GM15510 (cell line): ENCODE data around the gene ATL2.

ENCODE experiments used
- POLR2A ChIP-seq: IDR thresholded peaks from 3 replicates; pipeline ENCODE4 v1.6.1; 2011; ENCODE audit warnings: borderline replicate concordance; ENCODE audit not compliant: insufficient read length; ENCODE audit errors: extremely low read depth

ATL2 gene

GRCh38 chr2:38274286-38275276, 102.5 kb downstream of the ATL2 start:
- TF ChIP-seq POLR2A, result no peak

GRCh38 chr2:38271697-38272096, 105.4 kb downstream of the ATL2 start:
- no peak for TF ChIP-seq POLR2A

GRCh38 chr2:38269421-38269820, 107.7 kb downstream of the ATL2 start:
- no peak for TF ChIP-seq POLR2A

- TF ChIP-seq POLR2A, result no peak
These were observed 108.3 kb downstream of the ATL2 start for GRCh38 chr2:38268691-38269327.

GRCh38 chr2:38268001-38268400, 109.1 kb downstream of the ATL2 start:
- no peak for TF ChIP-seq POLR2A

- no peak for TF ChIP-seq POLR2A
These were observed 109.7 kb downstream of the ATL2 start for GRCh38 chr2:38267270-38267925.

- no peak for TF ChIP-seq POLR2A
These were observed 110.6 kb downstream of the ATL2 start for GRCh38 chr2:38266382-38267061.

- no peak for TF ChIP-seq POLR2A
These were observed 111.6 kb downstream of the ATL2 start for GRCh38 chr2:38265461-38265860.

- no peak for TF ChIP-seq POLR2A
These were observed 112.5 kb downstream of the ATL2 start for GRCh38 chr2:38264396-38265221.

GRCh38 chr2:38263293-38263692, 113.8 kb downstream of the ATL2 start:
- no peak for TF ChIP-seq POLR2A

GRCh38 chr2:38262069-38262871, 114.8 kb downstream of the ATL2 start:
- TF ChIP-seq POLR2A, result no peak

- TF ChIP-seq POLR2A, result no peak
These were observed 115.5 kb downstream of the ATL2 start for GRCh38 chr2:38261569-38262068.

- no peak for TF ChIP-seq POLR2A
These were observed 116.1 kb downstream of the ATL2 start for GRCh38 chr2:38260972-38261371.
